Tibial nerve (tissue), 4 donors: ENCODE data around the gene MATCAP1. TPM values are rescaled to one million over a fixed set of nuclear protein-coding genes. Genes with fewer than 3 reads are reported as not detected.

Experiments
- DNase-seq, 2 donors: peaks; one replicate each; pipeline ENCODE4 v3.0.0-alpha.2; 2019; ENCODE audit warnings: low spot score in 2 of 2
- H3K27ac ChIP-seq, 4 donors: fragments of 200-600 bp; sonication (generic) in 3 of 4; one replicate each; pipeline ENCODE4 v1.5.1; 2017 to 2019; ENCODE audit warnings: mild to moderate bottlenecking in 1 of 4
- H3K27me3 ChIP-seq, 2 donors: fragments of 200-600 bp; sonication (generic) in 1 of 2; one replicate each; pipeline versions ENCODE4 v1.5.1 to v1.6.0; 2017 to 2019
- H3K36me3 ChIP-seq, 3 donors: fragments of 200-600 bp; sonication (generic); one replicate each; pipeline ENCODE4 v1.5.1; 2018 to 2019
- H3K4me1 ChIP-seq, 4 donors: fragments of 200-600 bp; sonication (generic) in 3 of 4; one replicate each; pipeline ENCODE4 v1.5.1; 2017 to 2019
- H3K4me3 ChIP-seq, 4 donors: fragments of 200-600 bp; sonication (generic) in 3 of 4; one replicate each; pipeline ENCODE4 v1.5.1; 2017 to 2019; ENCODE audit warnings: mild to moderate bottlenecking in 1 of 4, moderate library complexity in 1 of 4
- H3K9me3 ChIP-seq, 4 donors: fragments of 200-600 bp; sonication (generic) in 3 of 4; one replicate each; pipeline ENCODE4 v1.5.1; 2017 to 2019
- EP300 ChIP-seq, 2 donors: sonication (generic); formaldehyde crosslinking; IDR thresholded peaks; one replicate each; pipeline ENCODE4 v1.6.1; 2017; ENCODE audit warnings: antibody characterized with exemption in 2 of 2, mild to moderate bottlenecking in 1 of 2
- POLR2A ChIP-seq, 2 donors: fragments of 450-650 bp; IDR thresholded peaks; one replicate each; pipeline ENCODE4 v1.6.1; 2017; ENCODE audit warnings: antibody characterized with exemption in 2 of 2, mild to moderate bottlenecking in 2 of 2, moderate library complexity in 2 of 2
- WGBS, 2 donors: methylation state at CpG; one replicate each; pipeline ENCODE4 v1.1.5; 2018; 5-methylcytosine and 5-hydroxymethylcytosine counted together
- total RNA-seq, 4 donors: library from RNA; depleted of rRNA; stranded (reverse); fragments of >200 nt; gene quantifications; one replicate each; pipeline ENCODE4 v1.1.0, GENCODE V29; 2016
- TF ChIP-seq, protein P1 (sequence below), 5 experiments: fragments of 200-600 bp in 3 of 5; fragments of 450-650 bp in 2 of 5; sonication (generic) in 3 of 5; IDR thresholded peaks; one replicate each; pipeline ENCODE4 v1.5.1; 2016 to 2019; ENCODE audit warnings: antibody characterized with exemption in 5 of 5, mild to moderate bottlenecking in 3 of 5, moderate library complexity in 2 of 5

The MATCAP1 gene
- total RNA-seq, 4 donors from 2014 or later, result 13.6 to 42.9 (median 18.9) TPM

DNA sequence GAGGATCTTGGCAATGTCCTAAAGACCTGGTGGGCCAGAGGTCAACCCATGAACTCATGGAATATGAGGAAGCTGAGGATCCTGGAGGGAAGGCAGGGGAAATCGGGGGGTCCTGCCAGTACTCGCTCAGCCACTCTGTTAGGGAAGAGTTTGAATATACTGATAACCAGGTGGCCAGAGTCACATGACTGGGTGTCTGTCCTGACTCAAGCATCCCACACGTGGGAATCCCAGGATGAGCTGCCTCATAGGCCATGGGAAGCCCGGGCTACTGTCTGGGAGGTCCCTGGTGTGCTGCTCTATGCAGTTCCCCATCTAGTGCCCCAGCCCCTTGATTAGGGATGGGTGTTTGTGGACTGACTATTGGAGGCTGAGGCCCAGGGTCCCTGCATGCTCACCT lies 4.6 kb upstream of the MATCAP1 start:
- H3K27me3 ChIP-seq, result no peaks in the 10 kb centered on the region
- H3K36me3 ChIP-seq, result no peaks in the 10 kb centered on the region
- WGBS, 2 donors, result 69 to 71% methylated on average over 4 of the region's 4 CpGs
- peaks cover 0 to 39% (median 26%) of the 10 kb centered on the region in 4 donors for H3K4me1 ChIP-seq
- H3K9me3 ChIP-seq, result no peaks in the 10 kb centered on the region
- no peak overlapping the region for H3K4me3 ChIP-seq
- no peak for DNase-seq
- H3K27ac ChIP-seq, result no peak overlapping the region
- TF ChIP-seq, protein P1, sequence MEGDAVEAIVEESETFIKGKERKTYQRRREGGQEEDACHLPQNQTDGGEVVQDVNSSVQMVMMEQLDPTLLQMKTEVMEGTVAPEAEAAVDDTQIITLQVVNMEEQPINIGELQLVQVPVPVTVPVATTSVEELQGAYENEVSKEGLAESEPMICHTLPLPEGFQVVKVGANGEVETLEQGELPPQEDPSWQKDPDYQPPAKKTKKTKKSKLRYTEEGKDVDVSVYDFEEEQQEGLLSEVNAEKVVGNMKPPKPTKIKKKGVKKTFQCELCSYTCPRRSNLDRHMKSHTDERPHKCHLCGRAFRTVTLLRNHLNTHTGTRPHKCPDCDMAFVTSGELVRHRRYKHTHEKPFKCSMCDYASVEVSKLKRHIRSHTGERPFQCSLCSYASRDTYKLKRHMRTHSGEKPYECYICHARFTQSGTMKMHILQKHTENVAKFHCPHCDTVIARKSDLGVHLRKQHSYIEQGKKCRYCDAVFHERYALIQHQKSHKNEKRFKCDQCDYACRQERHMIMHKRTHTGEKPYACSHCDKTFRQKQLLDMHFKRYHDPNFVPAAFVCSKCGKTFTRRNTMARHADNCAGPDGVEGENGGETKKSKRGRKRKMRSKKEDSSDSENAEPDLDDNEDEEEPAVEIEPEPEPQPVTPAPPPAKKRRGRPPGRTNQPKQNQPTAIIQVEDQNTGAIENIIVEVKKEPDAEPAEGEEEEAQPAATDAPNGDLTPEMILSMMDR (IDR thresholded peaks at IDR 0.05), result no peak
- TF ChIP-seq POLR2A (IDR thresholded peaks at IDR 0.05), result no peak
- no peak for TF ChIP-seq EP300 (IDR thresholded peaks at IDR 0.05)

DNA sequence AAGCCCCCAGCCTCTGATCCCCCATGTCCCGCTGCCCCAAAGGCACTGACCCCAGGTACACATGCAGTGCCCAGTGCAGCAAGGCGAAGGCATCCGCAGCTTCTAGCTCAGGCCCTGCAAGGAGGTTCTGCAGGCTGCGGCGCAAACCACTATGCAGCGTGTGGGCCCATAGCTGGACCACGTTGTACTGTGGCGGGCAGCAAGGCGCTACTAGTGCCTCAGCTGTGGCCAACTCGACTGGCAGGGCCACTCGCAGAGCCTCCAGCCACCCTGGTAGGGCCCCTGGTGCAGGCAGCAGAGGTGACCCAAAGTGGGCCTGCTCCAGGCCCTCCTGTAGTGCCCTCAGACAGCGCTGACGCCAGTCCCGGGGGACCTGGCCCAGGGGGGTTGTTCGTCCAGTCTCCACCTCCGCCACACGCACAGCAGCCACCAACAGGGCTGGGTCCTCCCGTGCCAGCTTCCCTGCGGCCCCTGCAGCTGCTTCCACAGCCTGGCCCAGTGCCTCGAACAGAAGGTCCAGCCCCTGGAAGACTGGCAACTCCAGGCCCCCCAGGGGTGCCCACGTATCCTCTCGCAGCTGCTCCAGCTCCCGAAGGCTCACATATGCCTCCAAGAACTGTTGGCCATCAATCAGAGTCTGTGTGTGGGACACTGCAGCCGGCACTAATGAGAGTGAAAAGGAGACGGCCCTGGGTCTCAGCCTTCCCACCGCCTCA lies 3.6 kb upstream of the MATCAP1 start:
- WGBS, 2 donors, result 79 to 85% methylated on average over 14 to 24 of the region's 26 CpGs
- no peak for TF ChIP-seq EP300 (IDR thresholded peaks at IDR 0.05)
- TF ChIP-seq, protein P1 (IDR thresholded peaks at IDR 0.05), result no peak
- no peak for TF ChIP-seq POLR2A (IDR thresholded peaks at IDR 0.05)
- Histone ChIP-seq H3K36me3 (no peaks in the 10 kb centered on the region), H3K27ac (no peak overlapping the region), H3K4me1 (peaks cover 0 to 38% (median 17%) of the 10 kb centered on the region in 4 donors), H3K9me3 (no peaks in the 10 kb centered on the region), H3K27me3 (no peaks in the 10 kb centered on the region), H3K4me3 (no peak overlapping the region)
- DNase-seq, result no peak

DNA sequence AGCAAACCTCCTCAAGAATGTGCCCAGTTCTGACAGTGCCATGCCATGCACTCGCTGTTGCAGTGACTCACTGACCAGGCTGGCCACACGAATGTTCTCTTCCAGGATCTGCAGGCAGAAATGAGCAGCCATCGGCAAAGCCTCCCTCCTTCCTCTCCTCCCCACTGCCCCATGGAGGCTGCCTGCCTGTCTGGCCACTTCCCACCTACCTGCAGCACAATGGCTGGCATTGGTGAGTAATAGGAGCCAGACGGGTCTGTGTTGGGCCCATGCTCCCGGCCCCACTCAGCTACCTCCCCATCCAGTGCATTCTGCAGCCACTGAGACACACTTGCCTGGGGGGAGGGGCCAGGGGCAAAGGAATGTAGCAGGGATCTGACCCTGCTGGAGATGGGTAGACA lies 2.8 kb upstream of the MATCAP1 start:
- no peak for DNase-seq
- 45 to 56% methylated on average over 5 of the region's 5 CpGs for WGBS, 2 donors
- Histone ChIP-seq H3K4me3 (no peak overlapping the region), H3K27me3 (no peaks in the 10 kb centered on the region), H3K4me1 (peaks cover 0 to 39% (median 16%) of the 10 kb centered on the region in 4 donors), H3K9me3 (no peaks in the 10 kb centered on the region), H3K27ac (no peak overlapping the region), H3K36me3 (no peaks in the 10 kb centered on the region)
- TF ChIP-seq POLR2A (IDR thresholded peaks at IDR 0.05) (no peak), EP300 (IDR thresholded peaks at IDR 0.05) (no peak)
- TF ChIP-seq, protein P1 (IDR thresholded peaks at IDR 0.05), result no peak

DNA sequence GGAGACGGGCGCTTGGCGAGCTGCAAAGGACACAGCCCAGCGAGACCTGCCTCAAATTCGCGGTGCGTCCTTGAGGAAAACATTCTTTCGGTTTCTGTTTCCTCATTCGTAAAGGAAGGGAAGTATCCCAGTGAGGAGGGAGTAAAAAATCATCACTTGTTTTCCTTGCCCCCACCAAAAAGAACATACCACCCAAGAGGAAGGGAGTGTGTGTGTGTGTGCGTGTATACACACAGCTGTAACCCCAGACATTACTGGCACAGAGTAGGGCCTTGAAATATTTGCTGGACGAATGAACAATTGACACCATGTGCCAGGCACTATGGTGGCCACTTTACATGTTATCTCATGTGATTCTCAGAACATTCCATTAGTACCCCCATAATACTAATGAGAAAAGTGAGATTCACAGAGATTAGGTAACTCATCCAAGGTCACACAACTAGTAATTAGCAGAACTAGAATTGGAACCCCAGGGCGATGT lies 1.9 kb upstream of the MATCAP1 start:
- Histone ChIP-seq H3K36me3 (no peaks in the 10 kb centered on the region), H3K4me1 (peaks cover 0 to 39% (median 18%) of the 10 kb centered on the region in 4 donors), H3K4me3 (peak overlapping the region in 3 of 4 donors; percentile 2 to 76 (median 3)), H3K27me3 (no peaks in the 10 kb centered on the region), H3K27ac (peak overlapping the region in 1 of 4 donors; percentile 99), H3K9me3 (no peaks in the 10 kb centered on the region)
- WGBS, 2 donors, result 6 to 12% methylated on average over 12 of the region's 12 CpGs
- TF ChIP-seq EP300 (IDR thresholded peaks at IDR 0.05), result no peak
- TF ChIP-seq, protein P1 (IDR thresholded peaks at IDR 0.05), result peak in 1 of 5 experiments; percentile 14
- no peak for DNase-seq

DNA sequence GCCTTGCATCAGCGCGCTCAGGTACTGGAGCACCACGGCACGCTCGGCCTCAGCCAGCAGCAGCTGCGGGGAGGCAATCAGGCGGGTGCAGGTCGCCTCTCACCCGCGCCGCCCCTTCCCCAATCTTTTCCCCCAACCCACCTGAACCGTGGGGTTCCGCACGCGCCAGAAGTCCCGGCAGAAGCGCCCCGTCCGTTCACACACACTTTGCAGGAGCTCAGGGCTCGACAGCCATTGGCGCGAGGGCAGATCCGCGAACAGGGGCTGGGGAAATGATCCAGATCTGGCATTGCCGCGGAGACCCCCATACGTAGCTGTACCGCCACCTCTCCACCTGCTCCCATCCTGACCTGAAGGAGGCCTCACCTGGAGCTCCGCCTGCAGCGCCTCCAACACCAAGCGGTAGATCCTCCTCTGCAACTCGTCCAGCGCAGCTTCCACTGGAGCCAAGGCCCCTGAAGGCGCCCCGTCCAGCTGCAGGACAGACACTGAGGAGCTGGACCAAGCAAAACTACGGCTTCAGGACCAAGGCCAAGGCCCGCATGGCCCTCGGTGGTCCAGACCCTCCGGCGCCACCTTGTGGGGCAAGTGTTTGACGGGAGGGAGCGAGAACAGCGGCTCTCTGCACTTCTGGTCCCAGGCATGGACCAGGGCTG lies 1.4 kb upstream of the MATCAP1 start:
- TF ChIP-seq EP300 (IDR thresholded peaks at IDR 0.05), result peak in 1 of 2 donors; percentile 60
- no peak for TF ChIP-seq POLR2A (IDR thresholded peaks at IDR 0.05)
- TF ChIP-seq, protein P1 (IDR thresholded peaks at IDR 0.05), result peak; percentile 78 to 92 (median 88)
- WGBS, 2 donors, result 13 to 15% methylated on average over 16 to 33 of the region's 43 CpGs
- Histone ChIP-seq H3K36me3 (no peaks in the 10 kb centered on the region), H3K4me3 (peak overlapping the region; percentile 49 to 76 (median 68)), H3K9me3 (no peaks in the 10 kb centered on the region), H3K4me1 (peaks cover 0 to 39% (median 18%) of the 10 kb centered on the region in 4 donors), H3K27me3 (no peaks in the 10 kb centered on the region), H3K27ac (peak overlapping the region in 3 of 4 donors; percentile 92 to 99 (median 93))
- peak; percentile 90 to 95 for DNase-seq
